SHP77 treated with DMSO at 0.1 percent for 48 hours (cell line): Measurements from ENCODE around the gene ELOVL7.
"Not testable (repeated sequence)": the region's sequence is repeated elsewhere in the genome, so short reads cannot be mapped to it uniquely, and the experiment has no call there.

Experiments
- DNase-seq: peaks from one replicate; lab custom pipeline; 2025; lab: John Stamatoyannopoulos, UW

Gene ELOVL7

DNA sequence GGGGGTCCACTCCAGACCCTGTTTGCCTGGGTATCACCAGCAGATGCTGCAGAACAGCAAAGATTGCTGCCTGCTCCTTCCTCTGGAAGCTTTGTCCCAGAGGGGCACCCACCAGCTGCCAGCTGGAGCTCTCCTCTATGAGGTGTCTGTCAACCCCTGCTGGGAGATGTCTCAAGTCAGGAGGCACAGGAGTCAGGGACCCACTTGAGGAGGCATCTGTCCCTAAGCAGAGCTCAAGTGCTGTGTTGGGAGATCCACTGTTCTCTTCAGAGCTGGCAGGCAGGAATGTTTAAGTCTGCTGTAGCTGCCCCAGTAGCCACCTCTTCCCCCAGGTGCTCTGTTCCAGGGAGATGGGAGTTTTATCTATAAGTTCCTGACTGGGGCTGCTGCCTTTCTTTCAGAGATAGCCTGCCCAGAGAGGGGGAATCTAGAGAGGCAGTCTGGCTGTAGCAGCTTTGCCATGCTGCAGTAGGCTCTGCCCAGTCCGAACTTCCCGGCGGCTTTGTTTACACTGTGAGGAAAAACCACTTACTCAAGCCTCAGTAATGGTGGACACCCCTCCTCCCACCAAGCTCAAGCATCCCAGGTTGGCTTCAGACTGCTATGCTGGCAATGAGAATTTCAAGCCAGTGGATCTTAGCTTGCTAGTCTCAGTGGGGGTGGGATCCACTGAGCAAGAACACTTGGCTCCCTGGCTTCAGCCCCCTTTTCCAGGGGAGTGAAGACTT, 128.7 kb downstream of the ELOVL7 start:
- not testable (repeated sequence) for DNase-seq

DNA sequence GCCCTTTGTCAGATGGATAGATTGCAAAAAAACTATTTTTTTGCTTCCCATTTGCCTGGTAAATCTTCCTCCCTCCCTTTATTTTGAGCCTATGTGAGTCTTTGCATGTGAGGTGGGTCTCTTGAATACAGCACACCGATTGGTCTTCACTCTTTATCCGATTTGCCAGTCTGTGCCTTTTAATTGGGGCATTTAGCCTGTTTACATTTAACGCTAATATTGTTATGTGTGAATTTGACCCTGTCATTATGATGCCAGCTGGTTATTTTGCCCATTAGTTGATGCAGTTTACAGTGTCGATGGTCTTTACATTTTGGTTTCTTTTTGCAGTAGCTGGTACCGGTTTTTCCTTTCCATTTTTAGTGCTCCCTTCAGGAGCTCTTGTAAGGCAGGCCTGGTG, 131.1 kb downstream of the ELOVL7 start:
- DNase-seq: no peak

DNA sequence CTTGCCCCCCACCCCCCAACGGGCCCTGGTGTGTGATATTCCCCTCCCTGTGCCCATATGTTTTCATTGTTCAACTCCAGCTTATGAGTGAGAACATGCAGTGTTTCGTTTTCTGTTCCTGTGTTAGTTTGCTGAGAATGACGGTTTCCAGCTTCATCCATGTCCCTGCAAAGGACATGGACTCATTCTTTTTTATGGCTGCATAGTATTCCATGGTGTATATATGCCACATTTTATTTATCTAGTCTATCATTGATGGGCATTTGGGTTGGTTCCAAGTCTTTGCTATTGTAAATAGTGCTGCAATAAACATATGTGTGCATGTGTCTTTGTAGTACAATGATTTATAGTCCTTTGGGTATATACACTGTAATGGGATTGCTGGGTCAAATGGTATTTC, 132.2 kb downstream of the ELOVL7 start:
- not testable (repeated sequence) for DNase-seq

DNA sequence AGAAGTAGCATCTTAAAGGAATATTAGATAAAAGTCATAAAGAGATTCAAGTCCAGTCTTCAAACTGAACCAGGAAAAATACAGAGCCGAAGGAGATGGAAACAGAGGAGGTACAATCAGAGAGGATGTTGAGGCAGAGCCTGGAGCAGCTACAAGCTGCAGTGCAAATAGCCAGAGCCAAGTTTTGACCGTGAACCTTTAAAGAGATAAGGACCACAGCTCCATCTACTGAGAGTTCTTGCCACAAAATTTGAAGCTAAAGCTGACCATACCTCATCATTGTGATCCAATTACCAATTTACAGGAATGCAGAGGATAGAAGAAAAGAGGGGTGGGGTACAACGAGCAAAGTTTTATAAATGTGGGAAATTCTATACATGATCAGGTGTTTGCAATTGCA, 133.7 kb downstream of the ELOVL7 start:
- no peak for DNase-seq

DNA sequence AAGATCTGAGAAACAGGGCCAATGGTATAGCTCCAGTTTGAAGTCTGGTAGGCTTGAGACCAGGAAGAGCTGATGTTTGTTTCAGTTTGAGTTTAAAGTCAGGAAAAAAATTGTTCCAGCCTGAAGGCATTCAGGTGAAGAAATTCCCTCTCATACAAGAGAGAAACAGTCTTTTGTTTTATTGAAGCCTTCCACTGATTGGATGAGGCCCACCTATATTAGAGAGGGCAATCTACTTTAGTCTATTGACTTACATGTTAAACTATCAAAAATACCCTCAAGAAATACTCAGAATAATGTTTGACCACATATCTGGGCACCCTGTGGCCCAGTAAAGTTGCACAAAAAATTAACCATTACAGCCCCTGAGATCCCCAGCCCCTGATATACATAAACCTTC, 138.9 kb downstream of the ELOVL7 start:
- DNase-seq: no peak

DNA sequence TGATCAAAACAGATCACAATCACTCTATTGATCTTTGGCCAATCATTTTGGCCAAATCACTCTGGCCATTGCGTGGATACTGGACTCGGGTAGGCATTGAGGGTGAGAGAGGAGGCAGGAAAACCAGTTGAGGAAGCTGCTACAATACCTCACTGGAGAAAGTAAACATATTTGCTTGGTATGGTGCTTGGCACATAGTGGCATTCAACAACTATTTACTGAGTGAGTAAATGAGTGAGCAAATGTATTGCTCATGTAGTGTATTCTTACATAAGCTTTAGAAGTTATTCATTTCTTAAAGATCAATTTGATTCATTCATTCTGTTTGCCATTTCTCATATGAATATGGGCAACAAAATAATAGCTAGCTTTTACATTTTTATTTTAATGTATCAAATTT, 140.1 kb downstream of the ELOVL7 start:
- no peak for DNase-seq
